Raji (cell line): ENCODE measurements around the gene VAMP3.
A peak's percentile ranks its signal among the peaks of the same experiment; 100 is the strongest.

Experiments
- POLR2A ChIP-seq: IDR thresholded peaks from 2 replicates; pipeline ENCODE4 v1.6.1; 2011; ENCODE audit warnings: low read depth, low read length, control low read depth; ENCODE audit not compliant: insufficient read depth

Gene VAMP3

DNA sequence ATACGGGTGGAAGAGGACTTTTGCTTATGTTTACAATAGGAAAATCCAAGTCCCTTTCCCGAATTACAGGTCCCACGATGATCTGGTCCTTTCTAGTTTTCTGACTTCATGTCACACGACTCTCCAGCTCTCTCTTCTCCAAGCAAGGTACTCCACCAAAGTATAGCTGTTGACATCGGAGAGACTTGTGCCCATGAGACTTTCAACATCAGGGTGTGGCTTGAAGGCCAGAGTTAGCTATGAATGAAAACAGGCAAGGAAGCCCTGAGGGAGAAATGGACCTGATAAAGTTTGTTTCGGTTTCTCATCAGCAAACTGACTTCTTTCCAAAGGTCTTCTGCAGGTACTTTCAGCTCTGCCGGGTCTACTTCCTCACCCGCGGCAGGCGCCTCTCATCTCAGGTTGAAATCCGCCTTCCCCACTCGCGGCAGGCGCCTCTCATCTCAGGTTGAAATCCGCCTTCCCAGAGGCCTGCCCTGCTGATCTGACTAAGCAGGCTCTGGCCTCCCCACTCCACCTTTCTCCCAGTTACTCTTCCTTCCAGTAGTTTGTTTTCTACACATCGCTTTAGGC lies 10.9 kb downstream of the VAMP3 start:
- no peak for TF ChIP-seq POLR2A

DNA sequence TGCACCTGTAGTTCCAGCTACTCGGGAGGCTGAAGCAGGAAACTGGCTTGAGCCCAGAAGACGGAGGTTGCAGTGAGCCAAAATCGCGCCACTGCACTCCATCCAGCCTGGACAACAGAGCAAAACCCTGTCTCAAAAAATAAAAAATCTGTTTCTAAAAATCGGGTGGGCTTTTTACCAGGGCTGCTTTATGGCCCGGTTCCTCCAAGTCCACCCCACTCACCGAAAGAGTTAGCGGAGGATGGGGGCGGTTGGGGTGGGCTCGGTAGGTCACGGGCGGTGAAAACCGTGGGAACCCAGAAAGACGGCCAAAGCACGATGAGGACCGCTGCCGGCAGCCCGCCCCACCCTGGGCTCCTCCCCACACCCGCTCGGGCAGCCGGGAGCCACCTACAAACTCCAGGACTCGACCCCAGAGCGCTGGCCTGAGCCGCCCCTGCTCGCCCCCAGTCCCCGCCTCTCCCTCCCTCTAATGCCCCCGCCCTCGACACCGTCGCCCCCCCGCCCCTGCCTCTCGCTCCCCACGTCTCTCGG lies 12.1 kb downstream of the VAMP3 start:
- no peak for TF ChIP-seq POLR2A

DNA sequence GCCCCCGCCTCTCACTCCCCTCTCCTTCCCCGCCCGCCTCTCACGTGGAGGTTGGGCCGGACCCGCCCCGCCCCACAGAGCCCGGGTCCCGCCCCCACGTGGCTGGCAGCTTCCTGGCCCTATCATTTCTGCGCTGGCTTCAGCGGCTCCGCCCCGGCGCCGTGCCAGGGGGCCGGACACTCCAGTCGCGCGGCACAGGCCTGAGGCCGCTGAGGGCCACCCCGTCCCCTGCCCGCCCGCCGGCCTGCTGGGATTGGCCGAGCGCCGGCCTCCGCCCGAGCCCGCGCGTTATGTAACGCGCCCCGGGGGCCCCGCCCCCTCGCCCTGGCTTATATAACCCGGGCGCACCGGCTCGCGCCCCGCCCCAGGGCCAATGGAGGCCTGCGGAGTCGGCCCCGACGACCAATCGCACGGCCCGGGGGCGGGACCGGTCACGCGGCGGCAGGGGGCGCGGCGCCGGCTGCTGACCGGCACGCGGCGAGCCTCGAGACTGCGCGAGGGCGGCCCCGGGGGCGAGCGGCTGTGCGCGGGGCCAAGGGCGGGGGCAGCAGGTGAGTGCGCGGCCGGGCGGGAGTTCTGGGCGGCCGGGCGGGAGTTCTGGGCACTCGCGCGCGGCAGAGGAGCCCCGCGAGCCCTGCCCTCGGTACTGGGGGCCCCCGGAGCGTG lies 12.9 kb downstream of the VAMP3 start, which contains the start of gene PER3:
Gene PER3, plus strand, starts transcription at position 466 of the 666 bp plus-strand sequence. CDS start 587 bp downstream, outside the sequence.
- peak; percentile 40; the same call in 1 of the 2 replicates for TF ChIP-seq POLR2A

DNA sequence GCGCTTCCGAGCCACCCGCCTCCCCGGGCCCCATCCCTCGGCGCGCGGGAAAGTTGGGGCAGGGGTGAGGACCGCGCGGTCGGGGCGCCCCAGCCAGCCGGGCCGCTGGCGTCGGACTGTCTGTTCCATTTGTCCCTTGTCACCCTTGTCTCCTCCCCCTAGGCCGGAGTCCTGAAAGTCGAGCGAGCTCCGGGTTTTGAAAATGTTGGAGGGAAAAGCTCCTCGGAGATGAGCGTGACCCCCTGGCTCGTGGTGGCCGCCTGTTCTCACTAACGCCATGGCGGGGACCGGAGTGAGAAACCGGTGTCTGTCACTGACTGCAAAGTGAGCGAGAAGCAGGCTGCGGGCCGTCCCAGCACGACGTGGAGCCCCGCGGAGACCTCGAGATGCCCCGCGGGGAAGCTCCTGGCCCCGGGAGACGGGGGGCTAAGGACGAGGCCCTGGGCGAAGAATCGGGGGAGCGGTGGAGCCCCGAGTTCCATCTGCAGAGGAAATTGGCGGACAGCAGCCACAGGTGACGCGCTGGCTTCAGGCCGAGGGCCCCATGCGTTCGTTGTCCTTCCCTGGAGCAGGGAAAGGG lies 13.5 kb downstream of the VAMP3 start:
- no peak for TF ChIP-seq POLR2A

DNA sequence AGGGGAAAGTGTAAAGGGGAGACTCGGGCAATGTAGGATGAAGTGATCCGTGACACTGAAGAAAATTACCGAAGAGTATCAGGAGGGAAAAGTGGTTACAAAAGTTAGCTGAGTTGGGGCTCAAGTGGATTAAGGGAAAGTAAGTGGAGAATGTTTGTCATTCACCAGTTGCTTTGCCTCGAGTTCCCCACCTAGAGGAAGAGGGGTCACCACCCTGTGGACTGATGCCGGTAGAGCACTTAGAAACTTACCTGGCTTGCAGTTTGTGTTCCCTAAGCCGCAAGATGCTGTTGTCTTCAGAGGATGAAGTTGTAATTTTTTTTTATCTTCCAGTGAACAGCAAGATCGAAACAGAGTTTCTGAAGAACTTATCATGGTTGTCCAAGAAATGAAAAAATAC lies 14.0 kb downstream of the VAMP3 start:
- TF ChIP-seq POLR2A: no peak

DNA sequence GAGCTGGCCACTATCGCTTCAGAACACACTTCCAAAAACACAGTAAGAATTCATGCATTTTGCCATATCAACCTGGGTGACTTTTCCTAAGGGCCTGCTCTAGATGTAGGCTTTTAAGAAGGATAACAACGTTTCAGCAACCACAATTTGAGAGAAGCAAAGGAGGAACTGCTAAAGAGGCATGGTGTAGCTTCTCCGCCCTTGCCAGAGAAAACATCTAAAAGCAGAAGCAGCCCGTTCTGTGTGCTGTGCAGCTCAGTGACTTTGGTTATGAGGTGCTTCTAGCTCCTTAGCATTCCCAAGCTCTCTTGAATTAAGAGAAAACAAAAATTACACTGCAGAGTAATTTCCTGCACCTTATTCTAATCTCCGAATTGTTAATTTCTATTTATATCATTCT lies 15.7 kb downstream of the VAMP3 start:
- TF ChIP-seq POLR2A: no peak

DNA sequence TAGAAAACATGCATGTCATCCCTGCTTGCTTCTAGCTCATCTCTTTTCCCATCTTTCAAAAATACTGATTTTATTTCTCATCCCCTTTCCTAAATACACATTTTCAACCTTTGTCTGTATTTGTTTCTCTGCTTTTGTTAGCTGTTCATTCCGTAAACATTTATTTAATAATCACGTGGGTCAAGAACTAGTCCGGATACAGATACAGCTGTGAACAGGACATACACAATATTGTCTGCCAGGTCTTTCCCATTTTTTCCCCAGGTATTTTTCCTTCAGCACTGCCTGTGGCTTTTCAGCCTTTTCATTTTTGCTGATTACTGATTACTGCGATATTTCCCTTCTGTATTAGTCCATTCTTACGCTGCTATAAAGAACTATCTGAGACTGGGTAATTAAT lies 18.7 kb downstream of the VAMP3 start:
- no peak for TF ChIP-seq POLR2A

DNA sequence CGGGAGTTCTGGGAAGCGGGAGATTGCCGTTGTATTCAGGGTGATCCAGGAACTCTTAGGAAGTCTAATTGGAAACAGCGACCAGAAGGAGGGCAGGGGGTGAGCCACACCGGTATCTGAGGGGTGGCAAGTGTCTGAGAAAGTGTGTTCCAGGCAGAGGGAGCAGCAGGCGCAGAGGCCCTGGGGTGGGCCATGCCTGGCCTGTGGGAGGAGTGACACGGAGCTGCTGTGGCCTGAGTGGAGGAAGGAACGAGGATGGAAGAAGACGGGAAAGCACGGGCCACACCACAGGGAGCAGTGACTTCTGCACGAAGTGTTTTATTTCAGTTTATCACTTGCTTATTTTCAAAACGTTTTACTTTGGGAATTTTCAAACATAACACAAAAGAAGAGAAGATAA lies 24.3 kb downstream of the VAMP3 start:
- no peak for TF ChIP-seq POLR2A

DNA sequence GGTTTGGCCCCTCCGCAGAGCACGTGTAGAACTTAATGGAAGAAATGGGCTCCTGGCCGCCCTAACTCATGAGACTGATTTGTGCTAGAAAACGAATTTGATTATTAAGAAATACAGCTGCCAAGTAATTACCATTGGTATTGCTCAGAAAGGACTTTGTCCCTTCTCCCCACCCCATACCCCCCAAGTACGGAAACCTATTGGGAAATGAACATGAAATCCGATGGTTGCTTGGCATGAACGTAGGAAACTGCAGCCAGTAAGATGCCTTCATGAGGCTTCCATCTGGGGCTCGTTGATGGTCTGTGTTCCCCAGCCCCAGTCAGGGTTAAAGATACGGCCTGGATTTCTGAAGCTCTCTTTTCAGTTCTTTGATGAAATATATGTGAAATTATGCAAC lies 34.4 kb downstream of the VAMP3 start:
- TF ChIP-seq POLR2A: no peak

DNA sequence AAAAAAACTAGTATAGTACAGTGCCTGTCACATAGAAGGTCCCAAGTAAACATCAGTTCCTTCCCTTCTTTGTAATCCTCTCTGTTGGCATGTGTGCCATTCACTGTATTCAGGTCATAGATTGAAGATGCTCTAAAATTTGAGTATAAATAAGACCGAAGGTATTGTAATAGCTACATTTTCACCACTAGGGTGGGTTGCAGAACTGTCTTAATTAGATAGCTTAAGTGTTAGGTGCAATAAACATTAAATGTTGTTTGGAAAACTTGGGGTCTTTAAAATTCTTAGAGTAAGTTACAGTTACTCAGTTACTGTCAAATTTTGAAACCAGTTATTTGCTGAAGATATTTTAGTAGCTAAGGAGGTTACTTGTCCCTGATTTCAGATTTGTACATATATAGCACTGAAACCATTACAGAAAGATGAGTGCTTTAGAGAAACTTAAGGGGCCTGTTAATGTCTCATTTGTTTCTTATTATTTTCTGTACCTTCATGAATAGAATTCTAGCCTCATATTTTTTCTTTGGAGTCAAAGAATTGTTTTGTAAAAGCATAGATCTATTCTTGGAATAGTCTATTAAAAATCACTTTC lies 37.3 kb downstream of the VAMP3 start:
- TF ChIP-seq POLR2A: no peak

DNA sequence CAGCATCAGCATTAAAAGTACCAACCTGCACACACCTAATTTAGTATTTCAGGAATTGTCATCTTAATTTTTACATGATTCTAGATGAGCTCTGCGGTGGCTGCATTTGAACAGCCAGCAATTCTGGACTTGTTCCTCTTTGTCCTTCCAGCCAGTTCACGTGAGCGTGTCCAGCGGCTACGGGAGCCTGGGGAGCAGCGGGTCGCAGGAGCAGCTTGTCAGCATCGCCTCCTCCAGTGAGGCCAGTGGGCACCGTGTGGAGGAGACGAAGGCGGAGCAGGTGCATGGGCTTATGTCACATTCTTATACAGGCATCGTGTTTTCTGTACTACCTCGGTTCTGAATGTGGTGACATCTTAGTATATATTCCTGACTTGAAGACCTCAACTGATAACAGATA lies 38.6 kb downstream of the VAMP3 start:
- no peak for TF ChIP-seq POLR2A

DNA sequence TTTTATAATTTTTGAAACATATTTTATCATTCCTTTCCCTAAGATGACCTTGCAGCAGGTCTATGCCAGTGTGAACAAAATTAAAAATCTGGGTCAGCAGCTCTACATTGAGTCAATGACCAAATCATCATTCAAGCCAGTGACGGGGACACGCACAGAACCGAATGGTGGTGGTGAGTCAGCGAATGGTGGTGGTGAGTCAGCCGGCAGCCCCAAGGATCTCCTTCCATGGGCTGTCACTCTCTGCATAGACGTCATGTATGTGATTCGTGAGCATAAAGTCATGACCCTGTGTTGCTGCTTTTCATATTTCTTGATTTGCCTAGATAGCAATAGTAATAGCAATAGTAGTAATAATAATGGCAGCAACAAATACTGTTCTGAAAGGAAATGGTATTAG lies 39.3 kb downstream of the VAMP3 start:
- no peak for TF ChIP-seq POLR2A

DNA sequence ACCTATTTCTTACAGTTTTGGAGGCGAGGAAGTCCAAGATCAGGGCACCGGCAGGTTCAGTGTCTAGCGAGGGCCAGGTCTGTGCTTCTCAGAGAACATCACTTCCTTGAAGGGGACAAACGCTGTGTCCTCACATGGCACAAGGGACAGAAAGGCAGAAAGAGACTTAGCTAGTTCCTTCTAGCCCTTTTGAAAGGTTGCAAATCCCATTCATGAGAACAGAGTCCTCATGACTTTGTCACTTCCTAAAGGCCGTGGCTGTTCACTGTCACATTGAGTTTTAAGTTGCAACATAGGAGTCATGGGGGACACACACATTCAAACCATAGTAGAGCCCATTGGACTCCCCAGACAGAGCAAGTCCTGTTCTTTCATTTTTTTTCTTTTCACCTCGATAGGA lies 40.4 kb downstream of the VAMP3 start:
- no peak for TF ChIP-seq POLR2A

DNA sequence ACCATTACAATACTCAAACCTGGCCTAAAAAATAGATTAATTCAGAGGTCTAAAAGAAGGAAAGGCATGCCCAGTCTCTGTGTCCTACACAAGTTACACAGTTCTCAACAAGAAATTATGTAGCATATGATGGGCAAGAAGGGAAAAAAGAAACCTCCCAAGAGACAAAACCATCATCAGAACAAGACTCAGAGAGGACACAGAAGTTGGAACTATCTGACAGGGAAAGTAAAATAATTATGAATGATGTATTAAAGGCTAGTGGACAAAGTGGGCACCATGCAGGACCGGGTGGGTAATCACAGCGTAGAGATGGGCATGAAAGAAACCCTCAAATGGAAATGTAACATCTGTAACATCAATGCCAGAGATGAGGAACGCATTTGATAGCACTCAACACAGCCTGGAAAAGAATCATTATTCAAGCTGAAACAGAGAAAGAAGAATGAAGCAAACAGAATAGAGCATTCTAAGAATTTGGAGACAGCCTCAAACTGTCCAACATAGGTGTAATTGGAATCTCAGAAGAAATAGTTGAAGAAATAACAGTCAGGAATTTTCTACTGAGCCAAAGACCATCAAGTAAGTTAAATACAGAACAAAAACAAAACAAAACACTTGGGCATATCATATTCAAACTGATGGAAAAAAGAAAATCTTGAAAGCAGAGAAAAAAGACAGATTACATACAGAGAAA lies 42.7 kb downstream of the VAMP3 start:
- no peak for TF ChIP-seq POLR2A

DNA sequence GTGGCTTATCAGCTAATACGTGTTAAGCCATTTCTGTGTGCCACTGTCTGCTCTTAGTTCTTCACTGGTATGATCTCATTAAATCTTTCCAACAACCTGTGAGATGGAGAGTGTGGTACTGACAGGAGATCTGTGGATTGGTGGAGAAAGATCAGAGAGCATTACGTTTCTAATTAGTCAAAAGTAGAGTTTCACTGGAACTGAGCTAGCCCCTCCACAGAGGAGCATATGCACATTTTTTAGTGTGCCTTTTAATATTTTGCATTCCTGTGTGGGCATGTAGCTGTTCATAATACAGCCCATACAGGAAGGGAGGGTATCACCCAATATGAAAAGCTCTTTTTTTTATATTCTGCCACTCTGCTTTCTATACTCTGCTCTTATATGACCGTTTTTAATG lies 50.2 kb downstream of the VAMP3 start:
- no peak for TF ChIP-seq POLR2A
